Activated naive CD8-positive, alpha-beta T cell treated with anti-CD3 and anti-CD28 coated beads, Interleukin-2, amount 50 U/mL, for 24 hours (primary cell): ENCODE results near the gene RIT1.
"Not testable (repeated sequence)": the region's sequence is repeated elsewhere in the genome, so short reads cannot be mapped to it uniquely, and the experiment has no call there.

ENCODE experiments used
- ATAC-seq: fragments of 150-1000 bp; cut with Tn5 transposase; one replicate; pipeline ENCODE4 v1.10.0; 2021
- DNase-seq: peaks from one replicate; pipeline ENCODE4 v3.0.0; 2021
- H3K27ac Mint-ChIP-seq: one replicate; pipeline ENCODE4 v1.8.0; 2021; ENCODE audit warnings: mild to moderate bottlenecking, mixed read lengths
- H3K27me3 Mint-ChIP-seq: one replicate; pipeline ENCODE4 v1.8.0; 2021; ENCODE audit warnings: mixed read lengths
- H3K36me3 Mint-ChIP-seq: one replicate; pipeline ENCODE4 v1.8.0; 2021; ENCODE audit warnings: low read depth, mixed read lengths
- H3K4me1 Mint-ChIP-seq: one replicate; pipeline ENCODE4 v1.8.0; 2021; ENCODE audit warnings: mixed read lengths
- H3K4me3 Mint-ChIP-seq: one replicate; pipeline ENCODE4 v1.8.0; 2021; ENCODE audit warnings: mild to moderate bottlenecking, moderate library complexity, mixed read lengths
- H3K9me3 Mint-ChIP-seq: one replicate; pipeline ENCODE4 v1.8.0; 2021; ENCODE audit warnings: mixed read lengths

Gene RIT1

DNA sequence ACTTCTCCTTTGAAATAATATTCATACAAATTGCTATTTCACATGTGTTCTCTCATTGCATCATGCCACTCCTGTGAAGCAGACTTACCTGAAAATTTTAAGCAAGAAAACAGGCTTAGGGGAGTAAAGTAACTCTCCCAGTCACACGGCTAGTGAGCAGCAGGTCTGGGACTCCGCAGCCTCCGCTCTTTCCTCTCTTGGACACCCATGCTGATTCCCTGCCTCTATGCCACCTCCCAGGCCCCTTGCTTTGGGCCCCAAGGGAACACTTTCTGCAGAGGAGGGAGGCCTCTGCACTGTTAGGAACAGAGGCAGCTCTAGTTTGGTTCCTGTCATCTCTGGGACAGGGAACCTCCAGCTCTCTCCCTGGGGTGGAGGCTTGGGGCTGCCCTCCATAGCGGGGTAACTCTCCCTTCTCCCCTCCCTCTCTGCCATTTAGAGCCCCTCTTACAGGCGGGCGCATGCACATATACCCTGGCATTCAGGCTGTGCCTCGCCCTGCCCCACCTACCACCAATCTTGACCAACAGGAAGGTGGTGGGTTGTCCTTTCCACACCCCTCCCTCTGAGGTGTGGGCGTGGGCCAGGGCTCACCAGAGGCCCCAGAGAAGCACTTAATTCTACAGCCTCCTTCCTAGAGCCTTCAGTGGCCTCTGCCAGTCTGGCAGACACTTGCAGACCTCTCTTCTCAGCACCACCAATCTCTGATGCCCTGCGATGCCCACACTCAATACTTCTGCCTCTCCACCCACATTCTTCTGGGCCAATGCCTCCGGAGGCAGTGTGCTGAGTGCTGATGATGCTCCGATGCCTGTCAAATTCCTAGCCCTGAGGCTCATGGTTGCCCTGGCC, 30.1 kb upstream of the RIT1 start, which contains the start of gene RXFP4:
TSS of gene RXFP4 (plus strand) at position 646 of the 852 bp plus-strand sequence. CDS start at position 718, 72 bp downstream.
- Mint-ChIP-seq H3K27me3 (no peaks in the 10 kb centered on the region), H3K4me3 (peak within 1 kb of the TSS; percentile 3), H3K36me3 (peaks cover 9% of the 10 kb centered on the region), H3K4me1 (peaks cover 81% of the 10 kb centered on the region), H3K9me3 (no peaks in the 10 kb centered on the region), H3K27ac (peak within 1 kb of the TSS; percentile 87)
- DNase-seq: peak; percentile 26
- peak; percentile 12 for ATAC-seq

DNA sequence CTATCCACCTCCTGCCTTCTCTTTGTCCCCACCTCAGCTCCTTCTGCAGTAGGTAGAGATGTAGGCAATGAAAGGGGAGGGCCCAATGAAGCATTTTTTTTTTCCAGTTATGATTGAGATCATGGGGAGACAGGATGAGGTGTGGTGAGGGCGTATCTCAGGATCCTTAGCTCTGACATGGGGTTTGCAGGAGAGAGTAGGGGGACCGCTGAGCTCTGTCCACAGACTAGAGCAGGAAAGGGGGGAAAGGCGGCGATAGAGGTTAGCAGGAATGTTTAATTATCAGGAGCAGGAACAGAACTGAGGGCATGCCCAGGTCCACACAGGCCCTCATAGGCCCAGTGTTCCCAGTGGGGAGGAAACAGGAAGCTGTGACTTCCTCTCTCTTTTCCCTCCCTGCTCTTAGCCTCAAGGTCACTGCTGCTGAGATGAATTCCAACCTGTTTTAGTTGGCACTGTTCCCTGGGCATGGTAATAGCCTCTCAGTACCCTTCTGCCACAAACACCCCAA, 29.4 kb upstream of the RIT1 start:
- no peak for DNase-seq
- no peaks in the 10 kb centered on the region for H3K9me3 Mint-ChIP-seq
- peaks cover 6% of the 10 kb centered on the region for H3K36me3 Mint-ChIP-seq
- H3K4me1 Mint-ChIP-seq: peaks cover 79% of the 10 kb centered on the region
- peak; percentile 18 for ATAC-seq
- peak overlapping the region; percentile 87 for H3K27ac Mint-ChIP-seq
- no peaks in the 10 kb centered on the region for H3K27me3 Mint-ChIP-seq
- H3K4me3 Mint-ChIP-seq: peak overlapping the region; percentile 20

DNA sequence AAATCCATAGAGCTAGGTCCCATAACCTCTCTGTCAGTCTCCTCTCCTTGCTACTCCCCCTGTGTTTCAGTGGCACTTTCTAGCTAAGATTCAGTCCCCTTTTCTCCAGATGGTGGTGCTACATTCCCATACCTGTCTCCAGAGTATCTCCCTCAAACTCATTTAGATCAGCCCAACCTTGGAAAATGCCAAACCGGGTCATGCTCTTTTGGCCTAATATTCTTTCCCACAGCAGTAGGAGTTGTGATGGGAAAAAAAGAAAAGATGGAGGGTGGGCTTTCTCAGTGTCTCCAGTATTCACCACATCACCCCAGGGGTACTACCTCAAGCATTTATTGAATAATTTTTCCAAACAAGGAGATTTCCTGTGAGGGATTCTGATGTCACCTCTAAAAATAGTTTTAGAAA, 27.1 kb upstream of the RIT1 start:
- peak; percentile 33 for DNase-seq

DNA sequence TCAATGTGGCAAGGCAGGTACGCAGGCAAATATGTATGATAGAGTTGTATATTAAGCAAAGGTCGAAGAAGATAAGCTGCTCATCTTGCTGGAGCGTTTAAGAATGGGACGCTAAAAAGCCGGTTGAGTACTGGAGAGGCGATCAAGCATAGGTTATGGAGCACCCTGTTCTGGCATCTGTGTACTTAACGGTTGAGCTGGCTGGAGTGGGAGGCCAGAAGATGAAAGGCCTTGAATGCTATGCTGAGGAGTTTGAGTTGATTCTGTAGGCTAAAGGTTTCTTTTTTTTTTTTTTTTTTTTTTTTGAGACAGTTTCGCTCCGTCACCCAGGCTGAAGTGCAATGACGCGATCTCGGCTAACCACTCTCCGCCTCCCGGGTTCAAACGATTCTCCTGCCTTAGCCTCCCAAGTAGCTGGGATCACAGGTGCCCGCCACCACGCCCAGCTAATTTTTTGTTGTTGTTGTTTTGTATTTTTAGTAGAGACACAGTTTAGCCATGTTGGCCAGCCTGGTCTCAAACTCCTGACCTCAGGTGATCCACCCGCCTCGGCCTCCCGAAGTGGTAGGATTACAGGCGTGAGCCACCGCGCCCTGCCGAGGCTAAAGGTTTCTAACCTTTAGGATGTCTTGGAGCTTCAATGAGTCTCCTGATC, 23.9 kb upstream of the RIT1 start:
- no peak overlapping the region for H3K4me3 Mint-ChIP-seq

More for the DNA sequence above, 27.1 kb upstream of the RIT1 start:
- H3K9me3 Mint-ChIP-seq: no peaks in the 10 kb centered on the region
- no peaks in the 10 kb centered on the region for H3K36me3 Mint-ChIP-seq
- H3K4me3 Mint-ChIP-seq: no peak overlapping the region
- peak overlapping the region; percentile 79 for H3K27ac Mint-ChIP-seq
- peaks cover 61% of the 10 kb centered on the region for H3K4me1 Mint-ChIP-seq
- ATAC-seq: peak; percentile 11
- no peaks in the 10 kb centered on the region for H3K27me3 Mint-ChIP-seq

DNA sequence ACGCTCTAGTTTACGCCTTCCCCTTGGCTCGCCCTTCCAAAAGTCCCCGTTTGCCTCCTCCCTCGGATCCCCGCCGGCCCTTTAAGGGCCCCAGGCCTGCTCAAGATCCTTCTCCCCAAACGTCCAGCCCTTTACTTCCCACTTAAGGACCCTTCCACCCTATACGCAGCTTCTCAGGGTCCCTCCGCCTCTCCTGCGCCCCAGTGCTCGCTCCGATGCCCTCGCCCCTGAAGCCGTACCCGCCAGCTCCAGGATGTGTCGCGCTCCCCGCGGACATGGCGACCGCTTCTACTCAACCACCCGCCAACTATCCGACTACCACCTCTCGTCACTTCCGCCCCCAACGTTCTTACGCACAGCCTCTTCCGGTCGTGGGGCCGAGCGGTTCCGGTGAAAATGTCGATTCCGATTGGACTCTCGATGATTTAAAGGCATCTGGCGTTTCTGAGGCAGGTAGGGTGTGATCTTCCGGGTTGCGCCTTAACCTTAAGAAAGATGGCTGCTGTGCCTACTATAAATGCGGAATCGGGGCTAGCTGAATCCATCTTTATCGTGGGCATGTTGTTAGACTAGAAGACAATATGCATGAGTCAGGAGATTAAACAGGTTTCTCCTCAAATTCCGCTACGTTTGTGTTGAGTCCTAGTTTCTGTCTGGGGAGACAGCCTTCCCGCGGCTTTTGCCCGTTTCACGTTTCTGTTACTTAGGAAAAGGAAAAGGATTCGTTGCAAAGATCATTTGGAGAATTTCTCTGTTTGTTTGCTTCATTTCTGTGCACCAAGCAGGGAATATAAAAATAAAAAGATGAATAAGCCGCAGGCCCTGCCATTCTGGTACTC, 23.2 kb upstream of the RIT1 start, which contains the start of gene KHDC4:
TSS of gene KHDC4 (minus strand) at position 317 of the 839 bp plus-strand sequence. CDS start at position 277, 40 bp downstream.
- Mint-ChIP-seq H3K27ac (no peak within 1 kb of the TSS), H3K4me3 (no peak within 1 kb of the TSS), H3K27me3 (no peaks in the 10 kb centered on the region), H3K36me3 (peaks cover 27% of the 10 kb centered on the region), H3K9me3 (no peaks in the 10 kb centered on the region), H3K4me1 (peaks cover 55% of the 10 kb centered on the region)
- peak; percentile 98 for ATAC-seq
- DNase-seq: peak; percentile 92

More for the DNA sequence above, 23.9 kb upstream of the RIT1 start:
- Mint-ChIP-seq H3K36me3 (peaks cover 23% of the 10 kb centered on the region), H3K9me3 (no peaks in the 10 kb centered on the region), H3K4me1 (peaks cover 58% of the 10 kb centered on the region), H3K27ac (no peak overlapping the region), H3K27me3 (no peaks in the 10 kb centered on the region)
- DNase-seq (no peak), ATAC-seq (no peak)

DNA sequence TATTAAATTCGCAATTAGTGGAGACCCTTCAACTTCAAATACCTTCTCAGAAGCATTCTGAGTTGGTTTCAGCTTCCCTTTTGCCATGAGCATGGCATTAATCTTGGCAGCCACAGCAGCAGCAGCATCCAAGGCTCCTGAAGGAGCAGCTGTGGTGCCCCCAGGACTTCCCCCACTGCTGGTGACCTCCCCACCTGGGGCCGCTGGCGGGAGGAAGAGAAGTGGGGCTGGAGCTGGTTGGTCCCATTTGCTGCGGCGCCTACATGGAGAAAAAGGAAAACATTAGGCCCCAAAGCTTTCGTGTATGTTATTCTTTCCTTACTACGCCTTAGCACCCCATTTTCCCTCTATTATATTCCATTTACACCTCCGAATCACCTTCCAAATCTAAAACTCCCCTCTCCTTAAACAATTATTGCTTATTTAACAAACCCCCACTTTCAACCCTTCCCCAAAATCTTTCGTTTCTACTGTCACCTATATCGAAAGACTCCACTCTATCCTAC, 22.5 kb upstream of the RIT1 start:
- Mint-ChIP-seq H3K4me3 (no peak overlapping the region), H3K4me1 (peaks cover 52% of the 10 kb centered on the region), H3K27me3 (no peaks in the 10 kb centered on the region), H3K36me3 (peaks cover 32% of the 10 kb centered on the region), H3K9me3 (no peaks in the 10 kb centered on the region), H3K27ac (no peak overlapping the region)
- DNase-seq (no peak), ATAC-seq (no peak)

DNA sequence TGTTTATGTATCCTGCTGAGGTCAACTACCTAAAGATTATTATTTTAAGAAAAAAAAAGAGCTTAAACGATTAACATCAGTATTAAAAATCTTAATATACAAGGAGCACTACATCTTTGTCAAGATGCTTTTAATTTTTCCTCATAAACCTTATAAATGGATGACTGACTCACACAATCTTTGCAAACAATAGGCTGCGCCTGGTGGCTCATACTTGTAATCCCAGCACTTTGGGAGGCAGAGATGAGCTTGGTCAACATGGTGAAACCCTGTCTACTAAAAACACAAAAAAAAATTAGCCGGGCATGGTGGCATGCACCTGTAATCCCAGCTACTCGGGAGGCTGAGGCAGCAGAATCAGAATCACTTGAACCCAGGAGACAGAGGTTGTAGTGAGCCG, 21.3 kb upstream of the RIT1 start:
- peaks cover 45% of the 10 kb centered on the region for H3K4me1 Mint-ChIP-seq
- peaks cover 44% of the 10 kb centered on the region for H3K36me3 Mint-ChIP-seq
- no peak overlapping the region for H3K4me3 Mint-ChIP-seq
- DNase-seq (no peak), ATAC-seq (no peak)
- no peaks in the 10 kb centered on the region for H3K27me3 Mint-ChIP-seq
- peak overlapping the region; percentile 74 for H3K27ac Mint-ChIP-seq
- no peaks in the 10 kb centered on the region for H3K9me3 Mint-ChIP-seq

DNA sequence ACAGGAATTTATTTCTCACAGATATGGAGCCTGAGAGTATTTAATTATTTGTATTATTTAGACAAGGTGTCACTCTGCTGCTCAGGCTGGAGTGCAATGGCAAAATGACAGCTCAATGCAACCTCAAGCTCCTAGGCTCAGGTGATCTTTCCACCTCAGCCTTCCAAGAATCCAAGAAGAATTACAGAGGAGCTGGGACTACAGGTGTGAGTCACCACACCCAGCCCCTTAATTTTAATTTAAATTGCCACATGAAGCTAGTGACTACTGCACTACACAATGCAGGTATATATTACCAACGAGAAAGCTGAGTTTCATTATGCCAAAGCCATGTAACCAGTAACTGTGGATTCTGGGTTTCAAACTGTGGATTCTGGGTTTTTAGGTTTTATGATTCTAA, 20.9 kb upstream of the RIT1 start:
- Mint-ChIP-seq H3K4me3 (no peak overlapping the region), H3K4me1 (peaks cover 45% of the 10 kb centered on the region), H3K27me3 (no peaks in the 10 kb centered on the region), H3K9me3 (no peaks in the 10 kb centered on the region), H3K27ac (peak overlapping the region; percentile 74), H3K36me3 (peaks cover 48% of the 10 kb centered on the region)
- no peak for ATAC-seq
- no peak for DNase-seq

DNA sequence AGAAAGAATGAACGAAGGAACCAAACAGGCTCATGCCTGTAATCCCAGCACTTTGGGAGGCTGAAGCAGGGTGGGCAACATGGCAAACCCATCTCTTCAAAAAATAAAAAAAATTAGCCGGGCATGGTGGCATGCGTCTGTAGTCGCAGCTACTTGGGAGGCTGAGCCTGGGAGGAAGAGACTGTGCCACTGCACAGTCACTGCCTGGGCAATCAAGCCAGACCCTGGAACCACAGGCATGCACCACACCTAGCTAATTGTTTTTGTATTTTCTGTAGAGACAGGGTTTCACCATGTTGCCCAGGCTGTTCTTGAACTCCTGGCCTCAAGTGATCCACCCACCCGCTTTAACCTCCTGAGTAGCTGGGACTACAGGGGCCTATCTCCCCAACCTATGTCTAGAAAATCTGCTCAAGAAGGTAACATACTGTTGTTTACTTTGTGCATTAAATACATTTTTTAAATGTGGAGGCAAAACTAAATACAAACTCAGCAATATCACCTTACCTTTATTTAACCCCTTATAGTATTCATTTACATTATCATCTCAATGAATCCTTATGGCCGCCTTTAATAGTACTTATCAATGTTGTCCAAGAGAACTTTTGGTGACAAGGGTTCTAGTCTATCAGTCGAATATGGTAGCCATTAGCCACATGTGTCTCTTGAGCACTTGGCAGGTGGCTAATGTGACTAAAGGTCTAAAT, 20.3 kb upstream of the RIT1 start:
- DNase-seq: no peak
- H3K4me1 Mint-ChIP-seq: peaks cover 49% of the 10 kb centered on the region

DNA sequence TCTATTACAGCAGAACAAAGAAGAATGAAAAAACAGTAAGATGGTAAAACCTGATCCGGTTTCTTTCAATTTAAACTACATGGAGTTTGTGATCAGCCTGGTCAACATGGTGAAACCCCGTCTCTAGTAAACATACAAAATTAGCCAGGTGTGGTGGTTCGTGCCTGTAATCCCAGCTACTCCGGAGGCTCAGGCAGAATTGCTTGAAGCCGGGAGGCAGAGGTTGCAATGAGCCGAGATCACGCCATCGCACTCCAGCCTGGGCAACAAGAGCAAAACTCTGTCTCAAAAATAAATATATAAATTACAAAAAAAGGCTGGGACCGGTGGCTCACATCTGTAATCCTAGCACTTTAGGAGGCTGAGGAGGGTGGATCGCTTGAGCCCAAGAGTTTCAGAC, 19.6 kb upstream of the RIT1 start:
- peaks cover 61% of the 10 kb centered on the region for H3K36me3 Mint-ChIP-seq
- H3K4me1 Mint-ChIP-seq: peaks cover 45% of the 10 kb centered on the region
- DNase-seq, H3K4me3 Mint-ChIP-seq, H3K9me3 Mint-ChIP-seq, ATAC-seq, H3K27me3 Mint-ChIP-seq: not testable (repeated sequence)
- peak overlapping the region; percentile 73 for H3K27ac Mint-ChIP-seq

More for the DNA sequence above, 20.3 kb upstream of the RIT1 start:
- no peak for ATAC-seq
- H3K27me3 Mint-ChIP-seq: no peaks in the 10 kb centered on the region
- H3K9me3 Mint-ChIP-seq: no peaks in the 10 kb centered on the region
- no peak overlapping the region for H3K4me3 Mint-ChIP-seq
- peaks cover 54% of the 10 kb centered on the region for H3K36me3 Mint-ChIP-seq
- peak overlapping the region; percentile 74 for H3K27ac Mint-ChIP-seq

DNA sequence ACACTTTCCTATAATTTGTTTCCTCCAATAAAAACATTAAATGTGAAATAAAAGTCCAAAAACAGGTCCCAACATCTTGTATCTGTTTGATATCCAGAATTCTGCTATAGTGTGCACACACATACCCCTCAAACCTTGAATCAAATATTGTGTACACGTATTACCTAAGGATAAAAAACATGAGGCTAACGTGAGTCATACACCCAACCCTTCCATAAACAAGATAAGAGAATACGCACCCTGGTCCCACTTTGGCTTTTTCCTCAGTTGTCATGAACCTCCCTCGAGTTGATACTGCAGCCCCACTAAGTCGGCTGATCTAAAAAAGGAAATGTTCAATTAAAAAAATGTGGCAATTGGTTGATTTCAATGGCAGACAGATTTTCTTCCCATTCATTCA, 17.9 kb upstream of the RIT1 start:
- Mint-ChIP-seq H3K27ac (peak overlapping the region; percentile 57), H3K9me3 (no peaks in the 10 kb centered on the region), H3K4me3 (no peak overlapping the region), H3K27me3 (no peaks in the 10 kb centered on the region), H3K36me3 (peaks cover 67% of the 10 kb centered on the region), H3K4me1 (peaks cover 45% of the 10 kb centered on the region)
- no peak for ATAC-seq
- no peak for DNase-seq

DNA sequence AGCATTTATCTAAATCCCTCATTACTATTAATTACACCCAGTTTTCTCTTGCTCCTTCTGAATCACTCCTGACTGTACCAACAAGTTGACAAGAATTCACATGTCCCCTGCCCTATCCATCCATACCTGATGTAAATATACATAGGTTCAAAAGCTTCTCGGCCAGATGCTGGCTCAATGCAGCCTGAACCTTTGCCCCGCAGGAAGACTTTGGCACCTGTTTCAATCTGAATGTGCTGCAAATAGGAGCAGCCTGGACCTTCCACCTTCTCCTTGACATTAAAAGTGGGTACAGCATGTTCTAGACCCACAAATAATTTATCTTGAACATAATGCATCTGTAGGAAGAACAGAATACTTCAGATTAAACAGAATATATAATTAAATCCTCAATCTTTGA, 14.4 kb upstream of the RIT1 start:
- peaks cover 21% of the 10 kb centered on the region for H3K4me1 Mint-ChIP-seq
- H3K27me3 Mint-ChIP-seq: no peaks in the 10 kb centered on the region
- ATAC-seq (no peak), DNase-seq (no peak)
- H3K27ac Mint-ChIP-seq: no peak overlapping the region
- H3K9me3 Mint-ChIP-seq: no peaks in the 10 kb centered on the region
- H3K4me3 Mint-ChIP-seq: no peak overlapping the region
- peaks cover 74% of the 10 kb centered on the region for H3K36me3 Mint-ChIP-seq

DNA sequence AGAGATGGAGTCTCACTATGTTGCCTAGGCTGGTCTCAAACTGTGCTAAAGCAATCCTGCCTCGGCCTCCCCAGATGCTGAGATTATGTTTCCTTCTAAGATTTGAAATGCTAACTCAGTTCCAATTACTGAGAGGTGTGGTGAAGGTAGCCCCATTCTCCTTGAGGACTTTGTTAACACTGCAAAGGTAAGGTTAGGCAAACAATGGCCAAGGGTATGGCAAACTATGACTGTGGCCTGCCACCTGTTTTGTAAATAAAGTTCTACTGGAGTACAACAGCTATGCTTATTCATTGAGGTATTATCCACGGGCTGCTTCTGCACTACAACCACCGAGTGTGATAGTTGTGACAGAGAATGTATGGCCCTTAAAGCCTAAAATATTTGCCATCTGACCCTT, 9.6 kb upstream of the RIT1 start:
- H3K36me3 Mint-ChIP-seq: peaks cover 68% of the 10 kb centered on the region
- H3K4me1 Mint-ChIP-seq: peaks cover 5% of the 10 kb centered on the region
- no peaks in the 10 kb centered on the region for H3K9me3 Mint-ChIP-seq
- DNase-seq (no peak), ATAC-seq (no peak)
- H3K27ac Mint-ChIP-seq: no peak overlapping the region
- no peaks in the 10 kb centered on the region for H3K27me3 Mint-ChIP-seq
- no peak overlapping the region for H3K4me3 Mint-ChIP-seq
